ENCODE data around the gene DLX3.

Gene DLX3

DNA sequence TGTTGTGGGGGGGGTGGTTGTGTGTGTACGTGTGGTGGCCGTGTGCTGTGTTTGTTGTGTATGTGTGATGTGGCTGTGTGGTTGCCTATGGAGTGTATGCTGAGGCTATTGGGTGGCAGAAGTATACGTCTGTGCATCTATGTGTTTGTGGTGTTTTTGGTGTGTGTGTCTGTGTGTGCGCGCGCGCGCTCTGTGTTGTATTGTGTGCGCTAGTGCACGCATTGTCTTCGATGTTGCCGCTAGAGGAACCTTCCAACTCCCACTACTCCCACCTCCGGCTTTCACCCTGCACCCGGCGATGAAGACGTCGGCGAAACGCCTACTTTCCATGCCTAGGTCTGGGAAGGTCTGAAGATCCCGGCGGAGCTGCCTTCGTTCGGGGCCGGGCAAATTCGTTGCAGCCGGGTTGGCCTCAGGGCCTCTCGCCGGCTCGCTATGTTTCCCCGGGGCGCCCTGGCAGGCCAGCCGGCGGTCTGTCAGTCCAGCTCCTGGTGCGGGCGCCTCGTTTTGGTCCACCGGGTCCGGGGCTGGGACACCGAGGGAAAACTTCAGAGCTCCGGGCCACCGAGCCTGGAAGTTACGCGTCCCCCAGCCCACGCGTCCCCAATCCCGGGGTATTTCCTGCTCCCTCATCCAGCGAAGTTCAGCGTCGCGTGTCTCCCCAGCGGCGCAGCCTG, 31.3 kb downstream of the DLX3 start (continued):
- TF ChIP-seq, protein P1, sequence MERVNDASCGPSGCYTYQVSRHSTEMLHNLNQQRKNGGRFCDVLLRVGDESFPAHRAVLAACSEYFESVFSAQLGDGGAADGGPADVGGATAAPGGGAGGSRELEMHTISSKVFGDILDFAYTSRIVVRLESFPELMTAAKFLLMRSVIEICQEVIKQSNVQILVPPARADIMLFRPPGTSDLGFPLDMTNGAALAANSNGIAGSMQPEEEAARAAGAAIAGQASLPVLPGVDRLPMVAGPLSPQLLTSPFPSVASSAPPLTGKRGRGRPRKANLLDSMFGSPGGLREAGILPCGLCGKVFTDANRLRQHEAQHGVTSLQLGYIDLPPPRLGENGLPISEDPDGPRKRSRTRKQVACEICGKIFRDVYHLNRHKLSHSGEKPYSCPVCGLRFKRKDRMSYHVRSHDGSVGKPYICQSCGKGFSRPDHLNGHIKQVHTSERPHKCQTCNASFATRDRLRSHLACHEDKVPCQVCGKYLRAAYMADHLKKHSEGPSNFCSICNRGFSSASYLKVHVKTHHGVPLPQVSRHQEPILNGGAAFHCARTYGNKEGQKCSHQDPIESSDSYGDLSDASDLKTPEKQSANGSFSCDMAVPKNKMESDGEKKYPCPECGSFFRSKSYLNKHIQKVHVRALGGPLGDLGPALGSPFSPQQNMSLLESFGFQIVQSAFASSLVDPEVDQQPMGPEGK (CRISPR knock-in tag; IDR thresholded peaks at IDR 0.05; ENCODE audit: borderline replicate concordance), result no peak
- TF ChIP-seq ZFP30 (CRISPR knock-in tag; IDR thresholded peaks at IDR 0.05) (no peak), TOX (CRISPR knock-in tag; IDR thresholded peaks at IDR 0.05; ENCODE audit: borderline replicate concordance) (no peak), RARB (CRISPR knock-in tag; IDR thresholded peaks at IDR 0.05) (no peak)

GRCh38 chr17:49963309-49963625, 31.8 kb downstream of the DLX3 start:
- TF ChIP-seq, protein P2, sequence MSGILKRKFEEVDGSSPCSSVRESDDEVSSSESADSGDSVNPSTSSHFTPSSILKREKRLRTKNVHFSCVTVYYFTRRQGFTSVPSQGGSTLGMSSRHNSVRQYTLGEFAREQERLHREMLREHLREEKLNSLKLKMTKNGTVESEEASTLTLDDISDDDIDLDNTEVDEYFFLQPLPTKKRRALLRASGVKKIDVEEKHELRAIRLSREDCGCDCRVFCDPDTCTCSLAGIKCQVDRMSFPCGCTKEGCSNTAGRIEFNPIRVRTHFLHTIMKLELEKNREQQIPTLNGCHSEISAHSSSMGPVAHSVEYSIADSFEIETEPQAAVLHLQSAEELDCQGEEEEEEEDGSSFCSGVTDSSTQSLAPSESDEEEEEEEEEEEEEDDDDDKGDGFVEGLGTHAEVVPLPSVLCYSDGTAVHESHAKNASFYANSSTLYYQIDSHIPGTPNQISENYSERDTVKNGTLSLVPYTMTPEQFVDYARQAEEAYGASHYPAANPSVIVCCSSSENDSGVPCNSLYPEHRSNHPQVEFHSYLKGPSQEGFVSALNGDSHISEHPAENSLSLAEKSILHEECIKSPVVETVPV (CRISPR knock-in tag; IDR thresholded peaks at IDR 0.05), result no peak
- no peak for TF ChIP-seq ARNTL (CRISPR knock-in tag; IDR thresholded peaks at IDR 0.05; ENCODE audit: borderline replicate concordance, low read depth)
- TF ChIP-seq POU6F1 (CRISPR knock-in tag; IDR thresholded peaks at IDR 0.05; ENCODE audit: borderline replicate concordance, low read depth), result no peak
- no peak for TF ChIP-seq ZFP30 (CRISPR knock-in tag; IDR thresholded peaks at IDR 0.05)
- no peak for TF ChIP-seq GLIS3 (CRISPR knock-in tag; IDR thresholded peaks at IDR 0.05)
- TF ChIP-seq ZNF8 (CRISPR knock-in tag; IDR thresholded peaks at IDR 0.05), result no peak
- no peak for TF ChIP-seq TCF4 (CRISPR knock-in tag; IDR thresholded peaks at IDR 0.05; ENCODE audit: borderline replicate concordance)
- TF ChIP-seq, protein P1 (CRISPR knock-in tag; IDR thresholded peaks at IDR 0.05; ENCODE audit: borderline replicate concordance), result no peak
- no peak for TF ChIP-seq ESRRG (CRISPR knock-in tag; IDR thresholded peaks at IDR 0.05)
- no peak for TF ChIP-seq RARB (CRISPR knock-in tag; IDR thresholded peaks at IDR 0.05)
- TF ChIP-seq ZNF70 (CRISPR knock-in tag; IDR thresholded peaks at IDR 0.05), result no peak
- TF ChIP-seq, protein P3, sequence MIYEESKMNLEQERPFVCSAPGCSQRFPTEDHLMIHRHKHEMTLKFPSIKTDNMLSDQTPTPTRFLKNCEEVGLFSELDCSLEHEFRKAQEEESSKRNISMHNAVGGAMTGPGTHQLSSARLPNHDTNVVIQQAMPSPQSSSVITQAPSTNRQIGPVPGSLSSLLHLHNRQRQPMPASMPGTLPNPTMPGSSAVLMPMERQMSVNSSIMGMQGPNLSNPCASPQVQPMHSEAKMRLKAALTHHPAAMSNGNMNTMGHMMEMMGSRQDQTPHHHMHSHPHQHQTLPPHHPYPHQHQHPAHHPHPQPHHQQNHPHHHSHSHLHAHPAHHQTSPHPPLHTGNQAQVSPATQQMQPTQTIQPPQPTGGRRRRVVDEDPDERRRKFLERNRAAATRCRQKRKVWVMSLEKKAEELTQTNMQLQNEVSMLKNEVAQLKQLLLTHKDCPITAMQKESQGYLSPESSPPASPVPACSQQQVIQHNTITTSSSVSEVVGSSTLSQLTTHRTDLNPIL (CRISPR knock-in tag; IDR thresholded peaks at IDR 0.05; ENCODE audit: low read depth), result no peak
- no peak for TF ChIP-seq ZFP3 (CRISPR knock-in tag; IDR thresholded peaks at IDR 0.05)
- no peak for TF ChIP-seq BACH2 (CRISPR knock-in tag; IDR thresholded peaks at IDR 0.05; ENCODE audit: borderline replicate concordance)
- no peak for ATAC-seq

- ATAC-seq, result no peak
- TF ChIP-seq ZNF8 (CRISPR knock-in tag; IDR thresholded peaks at IDR 0.05), result no peak
- TF ChIP-seq SNAI2 (CRISPR knock-in tag; IDR thresholded peaks at IDR 0.05), result no peak
Measured at GRCh38 chr17:49962599-49963308, 32.3 kb downstream of the DLX3 start.

GRCh38 chr17:49959183-49959935, 35.7 kb downstream of the DLX3 start:
- TF ChIP-seq, protein P1 (CRISPR knock-in tag; IDR thresholded peaks at IDR 0.05; ENCODE audit: borderline replicate concordance), result no peak
- TF ChIP-seq BACH2 (CRISPR knock-in tag; IDR thresholded peaks at IDR 0.05; ENCODE audit: borderline replicate concordance) (no peak), POU6F1 (CRISPR knock-in tag; IDR thresholded peaks at IDR 0.05; ENCODE audit: borderline replicate concordance, low read depth) (no peak)
- ATAC-seq, result no peak
